ENCODE measurements around the gene EBF3. TPM values are rescaled to one million over a fixed set of nuclear protein-coding genes. Genes with fewer than 3 reads are reported as not detected.

Gene EBF3
- total and polyA plus RNA-seq, 2 experiments from 2014 or later = 0.27 to 0.49 TPM

GRCh38 chr10:129833994-129834739 is 129.9 kb downstream of the EBF3 start:
- no peak for TF ChIP-seq POLR2AphosphoS5 (IDR thresholded peaks at IDR 0.05; ENCODE audit: low read depth)
- TF ChIP-seq JUNB (IDR thresholded peaks at IDR 0.05; ENCODE audit: unreplicated experiment) = no peak
- H3K4me3 Mint-ChIP-seq = no peak overlapping the region
- Histone ChIP-seq H3K4me1 (ENCODE audit: insufficient read depth) (no peaks in the 10 kb centered on the region), H3K79me2 (replicated peaks; ENCODE audit: insufficient read depth) (no peaks in the 10 kb centered on the region), H3K4me3 (no peak overlapping the region), H3K4me2 (no peak overlapping the region), H4K20me1 (replicated peaks; ENCODE audit: insufficient read depth) (no peaks in the 10 kb centered on the region), H3F3A (replicated peaks; ENCODE audit: low read depth) (no peaks in the 10 kb centered on the region), H3K36me3 (ENCODE audit: insufficient read depth) (no peaks in the 10 kb centered on the region), H3K27ac (ENCODE audit: low read depth) (no peak overlapping the region), H3K9me2 (ENCODE audit: insufficient read depth) (no peaks in the 10 kb centered on the region), H3K27me3 (ENCODE audit: insufficient read depth) (no peaks in the 10 kb centered on the region), H2AFZ (no peak overlapping the region)
- H3K27ac Mint-ChIP-seq = no peak overlapping the region
- peaks cover 8% of the 10 kb centered on the region for H3K27me3 Mint-ChIP-seq (ENCODE audit: insufficient read depth, low read depth, poor library complexity)
- ATAC-seq (peak; percentile 67; the same call in 2 of the 3 replicates), DNase-seq (ENCODE audit: low spot score) (no peak)
- H3K4me1 Mint-ChIP-seq = no peaks in the 10 kb centered on the region
- H3K9me3 Mint-ChIP-seq = no peaks in the 10 kb centered on the region
- no peaks in the 10 kb centered on the region for H3K36me3 Mint-ChIP-seq (ENCODE audit: low read depth)

GRCh38 chr10:129833468-129833950 is 130.6 kb downstream of the EBF3 start:
- H3K27me3 Mint-ChIP-seq (ENCODE audit: insufficient read depth, low read depth, poor library complexity) = peaks cover 8% of the 10 kb centered on the region
- TF ChIP-seq ZNF462 (CRISPR knock-in tag; IDR thresholded peaks at IDR 0.05) (no peak), JUNB (IDR thresholded peaks at IDR 0.05; ENCODE audit: unreplicated experiment) (no peak), NANOG (IDR thresholded peaks at IDR 0.05; ENCODE audit: borderline replicate concordance) (no peak), ETS1 (IDR thresholded peaks at IDR 0.05) (no peak), ZNF331 (CRISPR knock-in tag; IDR thresholded peaks at IDR 0.05; ENCODE audit: low read depth) (no peak), STAT1 (IDR thresholded peaks at IDR 0.05; ENCODE audit: unreplicated experiment) (no peak), CTCF (conservative IDR thresholded peaks at IDR 0.05; ENCODE audit: low read depth in 2 of 2) (no peak), POLR2AphosphoS5 (IDR thresholded peaks at IDR 0.05; ENCODE audit: low read depth) (no peak), EZH2phosphoT487 (IDR thresholded peaks at IDR 0.05; ENCODE audit: unreplicated experiment) (no peak), ZNF114 (CRISPR knock-in tag; IDR thresholded peaks at IDR 0.05) (no peak), CREB1 (CRISPR knock-in tag; IDR thresholded peaks at IDR 0.05; ENCODE audit: low read depth) (no peak)

More at GRCh38 chr10:129833468-129833950, 130.6 kb downstream of the EBF3 start:
- H3K4me1 ChIP-seq (ENCODE audit: insufficient read depth) = no peaks in the 10 kb centered on the region
- H3K36me3 ChIP-seq (ENCODE audit: insufficient read depth) = no peaks in the 10 kb centered on the region
- H3F3A ChIP-seq (replicated peaks; ENCODE audit: low read depth) = no peaks in the 10 kb centered on the region
- no peak overlapping the region for H3K4me2 ChIP-seq
- H3K36me3 Mint-ChIP-seq (ENCODE audit: low read depth) = no peaks in the 10 kb centered on the region
- no peak overlapping the region for H3K4me3 ChIP-seq
- DNase-seq (ENCODE audit: low spot score) (no peak), ATAC-seq (no peak)
- H3K27ac ChIP-seq (ENCODE audit: low read depth) = no peak overlapping the region
- no peaks in the 10 kb centered on the region for H3K9me3 Mint-ChIP-seq
- H3K9me2 ChIP-seq (ENCODE audit: insufficient read depth) = no peaks in the 10 kb centered on the region
- H3K27ac Mint-ChIP-seq = no peak overlapping the region
- H4K20me1 ChIP-seq (replicated peaks; ENCODE audit: insufficient read depth) = no peaks in the 10 kb centered on the region
- no peak overlapping the region for H3K4me3 Mint-ChIP-seq
- H2AFZ ChIP-seq = no peak overlapping the region
- no peaks in the 10 kb centered on the region for H3K27me3 ChIP-seq (ENCODE audit: insufficient read depth)
- no peaks in the 10 kb centered on the region for H3K79me2 ChIP-seq (replicated peaks; ENCODE audit: insufficient read depth)
- no peaks in the 10 kb centered on the region for H3K4me1 Mint-ChIP-seq
